GM12874 (cell line): ENCODE results near the gene MFAP1.

Source experiments
- TF ChIP-seq, protein P1 (sequence below): IDR thresholded peaks from 2 replicates; pipeline ENCODE4 v1.5.1; 2011; ENCODE audit warnings: low read depth, mild to moderate bottlenecking, control low read depth, low read length, moderate library complexity; ENCODE audit not compliant: insufficient read depth

MFAP1 gene

GRCh38 chr15:43854801-43855200, 30.3 kb upstream of the MFAP1 start:
- TF ChIP-seq, protein P1, sequence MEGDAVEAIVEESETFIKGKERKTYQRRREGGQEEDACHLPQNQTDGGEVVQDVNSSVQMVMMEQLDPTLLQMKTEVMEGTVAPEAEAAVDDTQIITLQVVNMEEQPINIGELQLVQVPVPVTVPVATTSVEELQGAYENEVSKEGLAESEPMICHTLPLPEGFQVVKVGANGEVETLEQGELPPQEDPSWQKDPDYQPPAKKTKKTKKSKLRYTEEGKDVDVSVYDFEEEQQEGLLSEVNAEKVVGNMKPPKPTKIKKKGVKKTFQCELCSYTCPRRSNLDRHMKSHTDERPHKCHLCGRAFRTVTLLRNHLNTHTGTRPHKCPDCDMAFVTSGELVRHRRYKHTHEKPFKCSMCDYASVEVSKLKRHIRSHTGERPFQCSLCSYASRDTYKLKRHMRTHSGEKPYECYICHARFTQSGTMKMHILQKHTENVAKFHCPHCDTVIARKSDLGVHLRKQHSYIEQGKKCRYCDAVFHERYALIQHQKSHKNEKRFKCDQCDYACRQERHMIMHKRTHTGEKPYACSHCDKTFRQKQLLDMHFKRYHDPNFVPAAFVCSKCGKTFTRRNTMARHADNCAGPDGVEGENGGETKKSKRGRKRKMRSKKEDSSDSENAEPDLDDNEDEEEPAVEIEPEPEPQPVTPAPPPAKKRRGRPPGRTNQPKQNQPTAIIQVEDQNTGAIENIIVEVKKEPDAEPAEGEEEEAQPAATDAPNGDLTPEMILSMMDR: no peak

DNA sequence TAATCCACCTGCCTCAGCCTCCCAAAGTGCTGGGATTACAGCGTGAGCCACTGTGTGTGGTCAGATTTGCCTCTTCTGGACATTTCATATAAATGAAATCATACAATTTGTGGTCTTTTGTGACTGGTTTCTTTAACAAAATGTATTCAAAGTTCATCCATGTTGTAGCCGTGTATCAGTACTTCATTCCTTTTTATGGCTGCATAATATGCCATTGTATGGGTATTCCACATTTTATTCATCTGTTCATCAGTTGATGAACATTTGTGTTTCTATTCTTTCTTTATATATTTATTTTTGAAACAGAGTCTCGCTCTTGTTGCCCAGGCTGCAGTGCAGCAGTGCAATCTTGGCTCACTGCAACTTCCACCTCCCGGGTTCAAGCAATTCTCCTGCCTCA, 28.1 kb upstream of the MFAP1 start:
- TF ChIP-seq, protein P1: no peak

- TF ChIP-seq, protein P1: no peak
Measured at GRCh38 chr15:43851251-43851650, 26.8 kb upstream of the MFAP1 start.

DNA sequence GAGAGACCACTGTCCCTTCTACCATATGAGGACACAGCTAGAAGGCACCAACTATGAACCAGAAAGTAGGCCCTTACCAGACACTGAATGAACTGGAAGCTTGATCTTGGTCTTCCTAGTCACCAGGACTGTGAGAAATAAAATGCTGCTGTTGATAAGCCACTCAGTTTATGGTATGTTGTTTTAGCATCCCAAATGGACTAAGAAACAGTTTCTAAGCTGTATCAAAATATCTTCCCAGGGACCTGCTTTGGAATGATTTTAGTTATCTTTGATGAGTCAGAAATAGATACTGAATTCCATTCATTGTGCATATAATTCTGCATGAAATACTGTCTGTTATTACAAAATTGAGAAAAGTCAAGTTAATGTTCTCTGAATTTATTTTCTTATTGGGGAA, 20.9 kb upstream of the MFAP1 start:
- TF ChIP-seq, protein P1: no peak

- TF ChIP-seq, protein P1: no peak
Measured at GRCh38 chr15:43828061-43828657, 3.7 kb upstream of the MFAP1 start.

DNA sequence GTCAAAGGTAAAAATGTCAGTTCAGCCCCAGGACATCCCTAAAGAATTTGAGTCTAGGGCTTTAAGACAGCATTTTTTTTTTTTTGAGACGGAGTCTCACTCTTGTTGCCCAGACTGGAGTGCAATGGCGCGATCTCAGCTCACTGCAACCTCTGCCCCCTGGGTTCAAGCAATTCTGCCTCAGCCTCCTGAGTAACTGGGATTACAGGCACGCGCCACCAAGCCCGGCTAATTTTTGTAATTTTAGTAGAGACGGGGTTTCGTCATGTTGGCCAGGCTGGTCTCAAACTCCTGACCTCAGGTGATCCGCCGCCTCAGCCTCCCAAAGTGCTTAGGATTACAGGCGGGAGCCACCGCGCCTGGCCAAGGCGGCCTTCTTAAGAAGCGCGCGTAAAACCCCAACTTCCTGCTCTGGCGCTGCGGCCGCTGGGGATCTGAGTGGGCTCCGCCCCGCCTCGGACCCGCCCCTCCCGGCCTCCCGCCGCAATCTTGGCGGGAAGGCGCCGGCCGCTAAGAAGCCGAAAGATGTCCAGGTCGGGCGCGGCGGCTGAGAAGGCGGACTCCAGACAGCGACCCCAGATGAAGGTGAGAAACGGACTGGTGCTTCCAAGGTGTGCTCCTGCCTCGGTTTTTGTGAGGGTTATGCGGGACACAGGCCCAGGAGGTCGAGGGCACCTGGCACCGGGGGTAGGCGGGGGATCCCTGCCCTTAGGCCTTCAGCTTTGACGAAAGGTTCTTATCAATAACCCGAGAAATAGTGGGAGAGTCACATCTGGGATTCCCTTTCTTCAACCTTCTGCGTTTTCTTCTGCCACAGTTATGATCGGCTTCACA, 2.2 kb upstream of the MFAP1 start, which contains the start of gene WDR76:
WDR76 (plus strand) TSS at position 495 of the 834 bp plus-strand sequence; CDS start at position 526, 31 bp downstream.
- TF ChIP-seq, protein P1: no peak

DNA sequence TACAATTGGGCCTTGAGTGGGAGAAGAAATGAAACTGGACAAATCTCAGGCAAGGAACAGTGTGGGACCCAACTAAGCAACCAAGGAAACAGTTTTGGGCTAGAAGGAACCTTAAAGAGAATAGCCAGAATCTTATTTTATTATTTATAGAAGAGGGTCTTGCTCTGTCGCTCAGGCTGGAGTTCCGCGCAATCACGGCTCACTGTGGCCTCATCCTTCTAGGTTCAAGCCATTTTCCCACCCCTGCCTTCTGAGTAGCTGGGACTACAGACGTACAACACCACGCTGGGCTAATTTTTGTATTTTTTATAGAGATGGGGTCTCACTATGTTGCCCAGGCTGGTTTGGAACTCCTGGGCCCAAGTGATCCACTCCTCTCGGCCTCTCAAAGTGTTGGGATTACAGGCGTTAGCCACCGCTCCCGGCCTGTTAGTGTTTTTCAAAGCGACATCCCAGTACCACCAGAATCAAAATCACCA, 1.6 kb upstream of the MFAP1 start:
- TF ChIP-seq, protein P1: no peak
